ENCODE data around the gene MAPKAP1.

The MAPKAP1 gene

DNA sequence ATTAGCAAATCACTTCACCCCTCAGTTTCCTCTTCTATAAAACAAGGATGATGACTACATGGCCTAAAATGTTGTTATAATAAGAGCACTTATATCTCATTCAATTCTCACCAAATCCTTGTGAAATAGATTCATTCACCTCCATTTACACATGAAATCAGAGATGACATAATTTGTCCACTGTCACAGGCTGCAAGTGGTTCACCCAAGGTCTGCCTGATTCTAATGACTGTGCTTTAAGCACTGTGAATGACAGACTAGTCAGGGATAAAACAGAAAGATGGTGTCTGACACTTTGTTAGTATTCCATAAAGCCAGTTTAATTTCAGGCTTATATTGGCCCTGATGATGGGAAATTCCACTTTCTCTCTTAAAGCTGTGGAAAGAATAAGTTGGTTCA lies 209.5 kb downstream of the MAPKAP1 start:
- H3K9me3 ChIP-seq (ENCODE audit: insufficient read depth, low read depth, low read length): no peaks in the 10 kb centered on the region
- no peak overlapping the region for H3K4me2 ChIP-seq (ENCODE audit: low read length)
- no peak overlapping the region for H4K12ac ChIP-seq (ENCODE audit: low read depth, low read length)
- H3K4me3 ChIP-seq (ENCODE audit: low read depth, low read length): no peak overlapping the region
- H3K4ac ChIP-seq (ENCODE audit: low read depth, low read length): no peak overlapping the region
- peaks cover 14% of the 10 kb centered on the region for H3K79me1 ChIP-seq (ENCODE audit: low read length)
- H2BK120ac ChIP-seq (ENCODE audit: insufficient read depth, low read length, poor library complexity): no peak overlapping the region
- H3K27ac ChIP-seq (ENCODE audit: low read depth, low read length): no peak overlapping the region
- H3K14ac ChIP-seq (ENCODE audit: low read length): no peak overlapping the region
- no peak overlapping the region for H4K8ac ChIP-seq (ENCODE audit: low read depth, low read length)
- H2AK5ac ChIP-seq (ENCODE audit: low read length): no peak overlapping the region
- peaks cover 15 to 30% of the 10 kb centered on the region in 2 experiments for H3K4me1 ChIP-seq (ENCODE audit: control insufficient read depth in 1 of 2, insufficient read depth in 2 of 2, low read length in 2 of 2)
- H4K91ac ChIP-seq (ENCODE audit: low read depth, low read length): no peak overlapping the region
- H3K23ac ChIP-seq (ENCODE audit: low read length): no peak overlapping the region
- DNase-seq: no peak
- H3K79me2 ChIP-seq (ENCODE audit: control insufficient read depth, insufficient read depth, low read length, poor library complexity): peaks cover 2% of the 10 kb centered on the region
- no peak overlapping the region for H2BK5ac ChIP-seq (ENCODE audit: low read depth, low read length, poor library complexity)
- H3K9ac ChIP-seq (ENCODE audit: low read length): no peak overlapping the region
- no peak overlapping the region for H2AFZ ChIP-seq (ENCODE audit: insufficient read depth, low read length, poor library complexity)
- H3K18ac ChIP-seq (ENCODE audit: low read length): no peak overlapping the region
- no peak overlapping the region for H2BK12ac ChIP-seq (ENCODE audit: low read length)
- H3K36me3 ChIP-seq (ENCODE audit: control insufficient read depth in 1 of 2, insufficient read depth in 2 of 2, low read length in 2 of 2): no peaks in the 10 kb centered on the region
- no peaks in the 10 kb centered on the region for H3K27me3 ChIP-seq (ENCODE audit: insufficient read depth, low read length)

DNA sequence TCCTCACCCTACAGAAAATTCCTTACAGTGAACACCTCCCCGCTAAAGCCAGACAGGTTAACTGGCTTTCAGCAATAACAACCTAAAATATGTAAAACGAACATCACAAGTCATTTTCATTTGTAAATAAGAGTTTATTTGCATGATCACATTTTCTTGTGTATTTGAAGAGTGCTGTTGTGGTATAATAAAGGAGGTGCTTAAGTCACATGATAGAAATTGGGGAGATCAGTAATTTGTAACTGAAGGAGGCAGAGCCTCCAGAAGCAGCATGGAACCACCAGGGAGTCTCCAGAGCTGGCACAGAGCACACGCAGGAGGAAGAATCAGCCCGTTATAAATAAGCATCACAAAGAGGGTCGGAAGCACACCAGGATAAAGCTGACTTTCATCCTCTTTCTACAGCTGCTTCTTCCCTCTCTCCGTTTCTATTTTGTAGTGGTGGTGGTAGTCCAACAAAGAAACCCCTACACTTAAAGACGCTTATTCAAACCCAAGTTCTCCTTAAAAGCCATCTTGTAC lies 210.6 kb downstream of the MAPKAP1 start:
- H3K9me3 ChIP-seq (ENCODE audit: insufficient read depth, low read depth, low read length): no peaks in the 10 kb centered on the region
- DNase-seq: no peak
- no CpG with 5 or more reads among the region's 7 CpGs for WGBS (ENCODE audit: extremely low coverage, insufficient coverage, insufficient read length)

DNA sequence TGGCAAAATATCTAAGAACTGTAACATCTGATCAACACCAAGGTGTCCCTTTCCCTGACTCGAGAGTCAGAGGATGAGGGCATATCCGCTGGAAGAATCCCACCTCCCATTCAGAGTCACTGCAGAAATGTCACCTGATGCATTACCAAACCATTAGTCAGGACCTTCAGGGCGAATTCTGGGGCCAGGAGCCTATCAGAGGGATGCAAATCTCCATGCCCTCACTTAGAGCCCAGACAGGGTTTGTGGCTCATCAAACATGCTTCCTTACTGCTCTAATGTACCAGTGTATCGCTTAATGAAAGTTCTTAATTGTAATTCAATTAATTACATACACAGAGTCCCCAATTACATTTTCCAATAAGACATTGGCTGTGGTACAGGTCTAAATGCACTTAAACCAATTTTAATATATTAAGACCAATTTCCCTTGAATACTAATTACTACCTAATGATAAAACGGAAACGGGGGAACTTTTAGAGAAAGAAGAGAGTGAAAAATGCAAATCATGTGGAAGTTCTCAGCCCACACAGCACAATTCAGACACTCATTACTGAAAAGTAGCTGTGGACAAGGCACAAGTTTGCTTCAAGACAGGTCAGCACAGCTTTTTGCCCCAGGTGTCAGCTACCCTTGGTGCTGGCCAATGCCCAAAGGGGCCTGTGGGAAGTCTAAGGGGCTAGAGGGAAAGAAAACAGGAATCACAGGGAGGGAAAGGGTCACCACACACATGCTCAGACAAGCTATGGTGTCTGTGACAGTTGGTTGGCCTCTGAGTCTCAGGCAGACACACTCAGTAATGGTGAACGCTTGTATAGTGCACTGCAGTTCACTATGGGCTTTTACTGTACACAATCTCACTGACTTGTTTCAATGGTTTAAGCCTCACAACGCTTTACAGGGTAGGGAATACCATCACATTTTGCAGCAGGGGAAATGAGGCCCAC lies 211.6 kb downstream of the MAPKAP1 start:
- no peak overlapping the region for H2AFZ ChIP-seq (ENCODE audit: insufficient read depth, low read length, poor library complexity)
- peaks cover 2% of the 10 kb centered on the region for H3K79me2 ChIP-seq (ENCODE audit: control insufficient read depth, insufficient read depth, low read length, poor library complexity)
- peak overlapping the region; percentile 81 for H4K91ac ChIP-seq (ENCODE audit: low read depth, low read length)
- peak overlapping the region; percentile 15 for H4K8ac ChIP-seq (ENCODE audit: low read depth, low read length)
- peak overlapping the region; percentile 57 for H3K4ac ChIP-seq (ENCODE audit: low read depth, low read length)
- H4K12ac ChIP-seq (ENCODE audit: low read depth, low read length): no peak overlapping the region
- H3K9ac ChIP-seq (ENCODE audit: low read length): no peak overlapping the region
- DNase-seq: peak; percentile 85 to 95
- H2AK5ac ChIP-seq (ENCODE audit: low read length): peak overlapping the region; percentile 21
- H2BK5ac ChIP-seq (ENCODE audit: low read depth, low read length, poor library complexity): peak overlapping the region; percentile 73
- no peak overlapping the region for H3K23ac ChIP-seq (ENCODE audit: low read length)
- H2BK12ac ChIP-seq (ENCODE audit: low read length): peak overlapping the region; percentile 27
- H3K36me3 ChIP-seq (ENCODE audit: control insufficient read depth in 1 of 2, insufficient read depth in 2 of 2, low read length in 2 of 2): no peaks in the 10 kb centered on the region
- peak overlapping the region; percentile 82 for H3K27ac ChIP-seq (ENCODE audit: low read depth, low read length)
- no CpG with 5 or more reads among the region's 8 CpGs for WGBS (ENCODE audit: extremely low coverage, insufficient coverage, insufficient read length)
- H3K9me3 ChIP-seq (ENCODE audit: insufficient read depth, low read depth, low read length): no peaks in the 10 kb centered on the region
- no peak overlapping the region for H3K4me3 ChIP-seq (ENCODE audit: low read depth, low read length)
- peaks cover 15 to 30% of the 10 kb centered on the region in 2 experiments for H3K4me1 ChIP-seq (ENCODE audit: control insufficient read depth in 1 of 2, insufficient read depth in 2 of 2, low read length in 2 of 2)
- H3K27me3 ChIP-seq (ENCODE audit: insufficient read depth, low read length): no peaks in the 10 kb centered on the region
- peak overlapping the region; percentile 23 for H3K18ac ChIP-seq (ENCODE audit: low read length)
- H3K79me1 ChIP-seq (ENCODE audit: low read length): peaks cover 14% of the 10 kb centered on the region
- H3K14ac ChIP-seq (ENCODE audit: low read length): peak overlapping the region; percentile 59
- no peak overlapping the region for H3K4me2 ChIP-seq (ENCODE audit: low read length)
- H2BK120ac ChIP-seq (ENCODE audit: insufficient read depth, low read length, poor library complexity): peak overlapping the region; percentile 52

More for the DNA sequence above, 210.6 kb downstream of the MAPKAP1 start:
- H3K18ac ChIP-seq (ENCODE audit: low read length): peak overlapping the region; percentile 31
- no peak overlapping the region for H2AFZ ChIP-seq (ENCODE audit: insufficient read depth, low read length, poor library complexity)
- no peaks in the 10 kb centered on the region for H3K36me3 ChIP-seq (ENCODE audit: control insufficient read depth in 1 of 2, insufficient read depth in 2 of 2, low read length in 2 of 2)
- H4K91ac ChIP-seq (ENCODE audit: low read depth, low read length): peak overlapping the region; percentile 60
- no peak overlapping the region for H3K4me2 ChIP-seq (ENCODE audit: low read length)
- H3K23ac ChIP-seq (ENCODE audit: low read length): no peak overlapping the region
- H2AK5ac ChIP-seq (ENCODE audit: low read length): no peak overlapping the region
- peaks cover 14% of the 10 kb centered on the region for H3K79me1 ChIP-seq (ENCODE audit: low read length)
- no peak overlapping the region for H3K9ac ChIP-seq (ENCODE audit: low read length)
- H2BK120ac ChIP-seq (ENCODE audit: insufficient read depth, low read length, poor library complexity): no peak overlapping the region
- H3K4me3 ChIP-seq (ENCODE audit: low read depth, low read length): no peak overlapping the region
- H3K79me2 ChIP-seq (ENCODE audit: control insufficient read depth, insufficient read depth, low read length, poor library complexity): peaks cover 2% of the 10 kb centered on the region
- peak overlapping the region; percentile 48 for H3K27ac ChIP-seq (ENCODE audit: low read depth, low read length)
- H4K8ac ChIP-seq (ENCODE audit: low read depth, low read length): no peak overlapping the region
- H2BK5ac ChIP-seq (ENCODE audit: low read depth, low read length, poor library complexity): no peak overlapping the region
- H3K27me3 ChIP-seq (ENCODE audit: insufficient read depth, low read length): no peaks in the 10 kb centered on the region
- H4K12ac ChIP-seq (ENCODE audit: low read depth, low read length): no peak overlapping the region
- peaks cover 15 to 30% of the 10 kb centered on the region in 2 experiments for H3K4me1 ChIP-seq (ENCODE audit: control insufficient read depth in 1 of 2, insufficient read depth in 2 of 2, low read length in 2 of 2)
- no peak overlapping the region for H2BK12ac ChIP-seq (ENCODE audit: low read length)
- no peak overlapping the region for H3K4ac ChIP-seq (ENCODE audit: low read depth, low read length)
- H3K14ac ChIP-seq (ENCODE audit: low read length): no peak overlapping the region

DNA sequence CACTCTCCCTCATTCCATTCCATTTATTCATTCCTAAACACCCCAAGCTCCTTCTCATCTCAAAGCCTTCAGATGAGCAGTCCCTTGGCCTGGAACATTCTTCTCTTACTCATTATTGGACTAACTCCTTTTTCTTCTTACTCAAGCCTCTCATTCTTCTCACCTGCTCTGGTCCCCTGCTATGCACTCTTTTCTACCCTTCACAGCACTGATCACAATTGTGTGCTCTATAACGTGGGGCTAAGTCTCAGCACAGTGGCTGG lies 212.4 kb downstream of the MAPKAP1 start:
- peaks cover 14% of the 10 kb centered on the region for H3K79me1 ChIP-seq (ENCODE audit: low read length)
- H3K4me3 ChIP-seq (ENCODE audit: low read depth, low read length): no peak overlapping the region
- peaks cover 15 to 30% of the 10 kb centered on the region in 2 experiments for H3K4me1 ChIP-seq (ENCODE audit: control insufficient read depth in 1 of 2, insufficient read depth in 2 of 2, low read length in 2 of 2)
- H3K36me3 ChIP-seq (ENCODE audit: control insufficient read depth in 1 of 2, insufficient read depth in 2 of 2, low read length in 2 of 2): no peaks in the 10 kb centered on the region
- H3K79me2 ChIP-seq (ENCODE audit: control insufficient read depth, insufficient read depth, low read length, poor library complexity): peaks cover 2% of the 10 kb centered on the region
- H4K8ac ChIP-seq (ENCODE audit: low read depth, low read length): peak overlapping the region; percentile 54
- H3K9me3 ChIP-seq (ENCODE audit: insufficient read depth, low read depth, low read length): no peaks in the 10 kb centered on the region
- no peaks in the 10 kb centered on the region for H3K27me3 ChIP-seq (ENCODE audit: insufficient read depth, low read length)
- H2AK5ac ChIP-seq (ENCODE audit: low read length): peak overlapping the region; percentile 52
- H2BK5ac ChIP-seq (ENCODE audit: low read depth, low read length, poor library complexity): peak overlapping the region; percentile 93
- no peak overlapping the region for H4K12ac ChIP-seq (ENCODE audit: low read depth, low read length)
- peak overlapping the region; percentile 88 for H3K18ac ChIP-seq (ENCODE audit: low read length)
- no peak overlapping the region for H3K23ac ChIP-seq (ENCODE audit: low read length)
- no CpG with 5 or more reads among the region's 1 CpG for WGBS (ENCODE audit: extremely low coverage, insufficient coverage, insufficient read length)
- peak overlapping the region; percentile 74 for H3K14ac ChIP-seq (ENCODE audit: low read length)
- peak overlapping the region; percentile 84 for H2BK120ac ChIP-seq (ENCODE audit: insufficient read depth, low read length, poor library complexity)
- H2AFZ ChIP-seq (ENCODE audit: insufficient read depth, low read length, poor library complexity): no peak overlapping the region
- peak overlapping the region; percentile 78 for H3K4ac ChIP-seq (ENCODE audit: low read depth, low read length)
- H3K4me2 ChIP-seq (ENCODE audit: low read length): no peak overlapping the region
- H3K9ac ChIP-seq (ENCODE audit: low read length): no peak overlapping the region
- no peak for DNase-seq
- peak overlapping the region; percentile 82 for H3K27ac ChIP-seq (ENCODE audit: low read depth, low read length)
- H2BK12ac ChIP-seq (ENCODE audit: low read length): peak overlapping the region; percentile 88
- H4K91ac ChIP-seq (ENCODE audit: low read depth, low read length): peak overlapping the region; percentile 96

All from trophoblast cell (in vitro differentiated cells and primary cell).